Fibroblast of skin of scalp (primary cell): ENCODE measurements around the gene HRC. TPM values are rescaled to one million over a fixed set of nuclear protein-coding genes. Genes with fewer than 3 reads are reported as not detected.
"Not testable (repeated sequence)": the region's sequence is repeated elsewhere in the genome, so short reads cannot be mapped to it uniquely, and the experiment has no call there.

Experiments
- DNase-seq: peaks from one replicate; pipeline ENCODE4 v3.0.0-alpha.2; 2013
- polyA plus RNA-seq, 2 experiments: library from polyadenylated mRNA; unstranded; fragments of 120-200 nt; gene quantifications; one replicate each; pipeline ENCODE4 v1.2.1, GENCODE V29; 2013; ENCODE audit not compliant: insufficient read length in 2 of 2

Gene HRC
- 0.77 TPM for polyA plus RNA-seq (2013, experiment 1 of 2; ENCODE audit: insufficient read length)
- 5.7 TPM for polyA plus RNA-seq (2013, experiment 2 of 2; ENCODE audit: insufficient read length)

- no peak for DNase-seq
These were observed at the start of gene HRC for GRCh38 chr19:49155005-49155819. TSS of gene HRC (minus strand) at chr19:49155396. CDS start at chr19:49155237, 159 bp downstream.

- DNase-seq: no peak
These were observed 45.8 kb upstream of the HRC start for GRCh38 chr19:49201042-49201441.

GRCh38 chr19:49200238-49200862, 45.2 kb upstream of the HRC start:
- DNase-seq: peak; percentile 21

- no peak for DNase-seq
These were observed 41.5 kb upstream of the HRC start for GRCh38 chr19:49196527-49197240.

- no peak for DNase-seq
These were observed 39.2 kb upstream of the HRC start for GRCh38 chr19:49194408-49194807.

- no peak for DNase-seq
These were observed 38.7 kb upstream of the HRC start for GRCh38 chr19:49193822-49194394.

GRCh38 chr19:49190781-49191180, 35.6 kb upstream of the HRC start:
- DNase-seq: no peak

- no peak for DNase-seq
These were observed 34.1 kb upstream of the HRC start for GRCh38 chr19:49189259-49189658.

- no peak for DNase-seq
These were observed 33.5 kb upstream of the HRC start for GRCh38 chr19:49188626-49189200.

GRCh38 chr19:49186108-49186507, 30.9 kb upstream of the HRC start:
- DNase-seq: no peak

GRCh38 chr19:49182848-49183375, 27.7 kb upstream of the HRC start:
- DNase-seq: no peak

GRCh38 chr19:49182010-49182847, 27.0 kb upstream of the HRC start:
- DNase-seq: not testable (repeated sequence)

GRCh38 chr19:49180659-49181058, 25.5 kb upstream of the HRC start:
- no peak for DNase-seq

- no peak for DNase-seq
These were observed 18.0 kb upstream of the HRC start for GRCh38 chr19:49173198-49173597.

- DNase-seq: no peak
These were observed 13.2 kb upstream of the HRC start for GRCh38 chr19:49168421-49168820.

GRCh38 chr19:49167857-49168409, 12.7 kb upstream of the HRC start:
- DNase-seq: no peak

GRCh38 chr19:49165865-49166301, 10.7 kb upstream of the HRC start:
- DNase-seq: no peak

GRCh38 chr19:49165111-49165750, 10.0 kb upstream of the HRC start:
- peak; percentile 18 for DNase-seq

GRCh38 chr19:49161987-49162386, 6.8 kb upstream of the HRC start:
- DNase-seq: no peak

GRCh38 chr19:49160450-49161189, 5.4 kb upstream of the HRC start:
- DNase-seq: no peak
